Measurements from ENCODE around the gene DENND4A.

DENND4A gene

DNA sequence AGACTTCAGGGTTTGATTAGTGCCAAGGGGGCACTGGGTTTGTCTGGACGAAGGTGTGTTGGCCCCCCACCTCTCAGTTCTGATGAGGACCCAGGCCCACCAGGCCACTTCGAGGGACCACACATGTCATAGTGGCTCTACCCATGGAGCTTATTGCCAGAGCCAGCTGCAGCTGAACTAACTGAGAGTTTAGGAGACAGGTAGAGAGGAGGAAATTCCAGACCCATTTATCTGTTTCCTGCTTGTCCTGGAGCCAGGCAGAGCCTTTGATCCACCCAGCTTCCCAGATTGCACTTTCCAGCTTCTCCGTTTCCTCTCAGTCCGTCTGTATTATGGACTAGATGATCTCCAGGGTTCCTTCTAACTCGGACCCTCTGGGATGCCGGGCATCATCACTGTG lies 149.5 kb downstream of the DENND4A start:
- no peak for TF ChIP-seq ZNF274 (IDR thresholded peaks at IDR 0.05; ENCODE audit: low read depth, low read length)
- H3K4me3 ChIP-seq (ENCODE audit: low read length): no peak overlapping the region

DNA sequence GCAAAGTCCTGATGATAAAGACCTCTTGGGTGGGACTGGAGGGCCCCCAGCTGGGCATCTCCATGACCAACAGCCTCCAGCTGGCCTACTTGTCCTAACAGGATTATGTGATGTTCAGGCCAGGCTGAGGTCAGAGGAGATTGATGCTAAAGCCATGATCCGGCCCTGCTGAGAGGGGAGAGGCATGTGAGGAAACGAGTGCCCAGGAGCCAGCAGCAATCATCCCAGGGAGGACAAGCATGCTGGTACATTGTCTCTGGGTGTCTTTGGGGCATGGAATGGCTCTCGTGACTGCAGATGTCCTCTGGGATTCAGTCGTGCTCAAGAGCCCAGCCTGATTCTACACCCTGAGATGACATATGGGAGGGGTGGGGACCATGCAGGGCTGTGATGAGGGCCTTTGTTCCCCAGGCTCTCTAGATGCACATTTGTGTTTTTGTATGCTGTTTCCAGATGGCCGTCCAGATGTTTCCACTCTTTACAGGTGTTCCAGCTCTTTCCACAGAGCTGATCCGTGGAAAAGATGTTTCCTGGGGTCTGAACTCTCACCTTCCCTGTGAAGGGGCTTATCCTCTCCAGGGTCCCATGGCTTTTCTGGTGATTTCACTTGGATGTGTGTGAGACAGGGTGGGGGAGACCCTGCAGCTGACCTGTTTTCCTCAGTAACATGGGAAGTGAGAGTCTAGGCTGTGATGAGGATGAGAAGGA lies 150.2 kb downstream of the DENND4A start:
- no peak for TF ChIP-seq ZNF274 (IDR thresholded peaks at IDR 0.05; ENCODE audit: low read depth, low read length)

DNA sequence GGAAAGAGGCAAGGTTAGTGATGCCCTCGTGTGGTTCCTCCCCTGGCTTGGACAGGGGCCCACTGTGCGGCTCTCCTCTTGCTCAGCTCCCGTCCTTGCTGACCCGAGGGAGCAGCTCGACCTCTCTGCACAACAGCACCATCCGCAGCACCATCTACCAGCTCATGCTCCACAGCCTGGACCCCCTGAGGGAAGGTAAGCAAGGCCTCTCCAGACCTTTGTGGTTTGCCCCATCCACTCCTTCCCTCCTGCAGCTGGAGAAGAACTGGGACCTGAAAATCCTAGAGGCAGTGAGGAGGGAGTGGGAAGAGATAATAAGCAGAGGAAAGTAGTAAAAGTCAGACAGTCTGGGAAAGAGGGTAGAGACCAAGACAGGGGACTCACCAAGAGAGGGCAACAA lies 152.6 kb downstream of the DENND4A start:
- no peak for TF ChIP-seq ZNF274 (IDR thresholded peaks at IDR 0.05; ENCODE audit: low read depth, low read length)
- H3K4me3 ChIP-seq (ENCODE audit: low read length): no peak overlapping the region

More for the DNA sequence above, 150.2 kb downstream of the DENND4A start:
- no peak overlapping the region for H3K4me3 ChIP-seq (ENCODE audit: low read length)

DNA sequence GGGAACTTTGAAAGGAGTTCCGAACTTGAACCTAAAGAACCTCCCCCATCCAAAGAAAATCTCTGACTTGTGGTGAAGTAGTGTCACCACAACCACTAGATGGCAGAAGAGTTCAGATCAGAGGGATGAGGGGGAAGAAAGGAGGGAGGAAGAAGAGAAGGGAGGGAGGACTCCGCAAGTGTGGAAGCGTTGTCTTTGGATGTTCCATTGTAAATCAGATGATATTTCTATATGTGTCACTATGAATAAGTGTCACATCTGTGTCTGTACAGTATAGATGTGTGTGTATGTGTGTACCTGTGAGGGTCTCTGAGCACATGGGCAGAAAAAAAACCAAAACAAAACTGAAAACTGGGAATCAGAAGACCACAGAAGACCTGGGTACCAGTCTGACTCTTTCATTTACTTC lies 153.4 kb downstream of the DENND4A start:
- no peak overlapping the region for H3K4me3 ChIP-seq (ENCODE audit: low read length)
- TF ChIP-seq ZNF274 (IDR thresholded peaks at IDR 0.05; ENCODE audit: low read depth, low read length): no peak

DNA sequence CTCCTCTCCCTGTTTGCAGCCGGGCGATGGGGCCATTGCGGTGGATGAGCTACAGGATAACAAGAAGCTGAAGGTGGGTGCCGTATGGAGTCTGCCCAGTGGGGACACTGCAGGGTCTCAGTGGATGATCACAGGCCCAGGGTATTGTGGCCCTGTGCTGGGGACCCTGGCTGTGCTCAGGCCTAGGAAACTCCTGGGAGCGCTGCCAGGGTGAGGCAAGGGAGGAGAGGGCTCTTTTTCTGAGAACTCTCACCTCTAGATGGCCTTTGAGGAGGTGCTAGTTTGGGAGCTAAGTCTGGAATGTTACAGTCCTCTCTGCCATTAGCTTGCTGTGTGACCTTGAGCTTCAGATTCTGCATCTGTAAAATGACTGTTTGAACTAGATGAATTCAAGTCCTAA lies 154.0 kb downstream of the DENND4A start:
- H3K4me3 ChIP-seq (ENCODE audit: low read length): no peak overlapping the region
- TF ChIP-seq ZNF274 (IDR thresholded peaks at IDR 0.05; ENCODE audit: low read depth, low read length): no peak

DNA sequence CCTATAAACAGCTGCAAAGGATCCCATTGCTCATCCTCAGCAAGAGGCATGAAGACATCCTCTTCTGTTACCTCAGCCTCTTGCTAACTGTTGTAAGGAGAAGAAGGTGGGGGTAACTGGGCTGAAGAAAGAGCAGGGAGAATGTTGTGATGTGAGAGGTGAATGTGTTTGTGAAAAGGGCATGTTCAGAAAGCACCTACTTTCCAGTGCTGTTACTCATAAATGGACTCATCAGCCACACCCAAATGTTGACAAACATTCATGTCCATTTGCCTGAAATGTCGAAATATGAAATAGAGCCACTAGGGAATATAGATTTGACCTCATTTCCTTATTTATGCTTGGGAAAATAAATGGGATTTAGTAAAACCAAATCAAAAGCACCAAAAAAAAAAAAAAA lies 157.7 kb downstream of the DENND4A start:
- no peak overlapping the region for H3K4me3 ChIP-seq (ENCODE audit: low read length)
- TF ChIP-seq ZNF274 (IDR thresholded peaks at IDR 0.05; ENCODE audit: low read depth, low read length): no peak

DNA sequence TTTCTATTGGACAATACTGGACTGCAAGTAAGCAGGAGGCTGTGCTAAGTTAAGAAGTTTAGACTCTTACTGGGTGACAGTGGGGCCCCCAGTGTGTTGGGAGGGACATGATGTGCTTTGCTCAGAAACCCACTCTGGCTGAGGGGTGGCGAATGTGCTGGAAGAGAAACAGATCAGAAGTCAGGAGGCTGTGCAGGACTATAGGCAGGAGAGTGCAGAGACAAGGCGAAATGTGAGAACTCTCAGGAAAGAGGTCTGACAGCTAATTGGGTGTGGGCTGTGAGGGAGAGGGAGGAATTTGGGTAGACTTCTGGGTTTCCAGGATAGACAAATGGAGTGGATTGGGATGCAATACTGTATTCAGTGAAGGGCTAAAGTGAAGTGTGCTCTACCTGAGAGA lies 158.3 kb downstream of the DENND4A start:
- TF ChIP-seq ZNF274 (IDR thresholded peaks at IDR 0.05; ENCODE audit: low read depth, low read length): no peak
- H3K4me3 ChIP-seq (ENCODE audit: low read length): no peak overlapping the region

DNA sequence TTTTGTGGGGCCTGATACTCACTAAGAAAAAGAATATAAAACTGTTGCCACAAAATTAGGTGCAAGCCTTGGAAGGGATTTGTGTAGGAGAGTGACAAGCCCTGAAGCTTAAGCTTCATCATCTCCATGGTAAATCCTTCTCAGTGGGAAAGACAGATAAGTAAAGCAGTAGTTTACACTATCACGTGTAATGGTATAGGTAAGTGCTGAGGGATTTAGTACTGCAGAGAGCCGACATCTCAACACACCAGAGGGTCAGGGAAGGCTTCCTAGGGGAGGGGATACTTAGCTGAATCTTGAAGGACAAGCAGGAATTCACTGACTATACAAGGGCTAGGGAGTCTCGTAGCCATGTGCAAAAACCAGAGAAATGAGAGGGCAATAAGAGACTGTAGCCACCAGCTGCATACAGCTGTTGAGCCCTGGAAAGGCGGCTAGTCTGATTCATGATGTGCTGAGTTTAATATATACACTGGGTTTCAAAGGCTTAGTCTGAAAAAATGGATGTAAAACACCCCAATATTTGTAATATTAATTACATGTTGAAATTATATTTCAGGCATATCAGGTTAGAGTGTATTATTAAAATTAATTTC lies 159.2 kb downstream of the DENND4A start:
- TF ChIP-seq ZNF274 (IDR thresholded peaks at IDR 0.05; ENCODE audit: low read depth, low read length): no peak
- no peak overlapping the region for H3K4me3 ChIP-seq (ENCODE audit: low read length)

DNA sequence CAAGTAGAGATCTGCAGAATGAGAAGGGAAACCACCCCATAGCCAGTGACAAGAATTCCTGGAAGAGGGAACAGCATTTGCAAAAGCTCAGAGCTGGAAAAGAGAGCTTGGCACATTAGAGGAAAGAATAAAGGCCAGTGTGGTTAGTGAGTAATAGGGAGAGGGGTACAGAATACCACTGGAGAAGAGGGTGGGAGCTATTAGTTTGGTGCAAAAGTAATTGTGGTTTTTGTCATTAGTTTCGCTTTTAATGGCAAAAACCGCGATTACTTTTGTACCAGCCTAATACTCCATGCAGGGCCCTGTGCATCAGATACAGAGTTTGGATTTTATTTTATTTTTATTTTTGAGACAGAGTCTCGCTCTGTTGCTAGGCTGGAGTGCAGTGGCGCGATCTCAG lies 160.6 kb downstream of the DENND4A start:
- H3K4me3 ChIP-seq (ENCODE audit: low read length): peak overlapping the region; percentile 49; the same call in 1 of the 2 replicates
- TF ChIP-seq ZNF274 (IDR thresholded peaks at IDR 0.05; ENCODE audit: low read depth, low read length): no peak

DNA sequence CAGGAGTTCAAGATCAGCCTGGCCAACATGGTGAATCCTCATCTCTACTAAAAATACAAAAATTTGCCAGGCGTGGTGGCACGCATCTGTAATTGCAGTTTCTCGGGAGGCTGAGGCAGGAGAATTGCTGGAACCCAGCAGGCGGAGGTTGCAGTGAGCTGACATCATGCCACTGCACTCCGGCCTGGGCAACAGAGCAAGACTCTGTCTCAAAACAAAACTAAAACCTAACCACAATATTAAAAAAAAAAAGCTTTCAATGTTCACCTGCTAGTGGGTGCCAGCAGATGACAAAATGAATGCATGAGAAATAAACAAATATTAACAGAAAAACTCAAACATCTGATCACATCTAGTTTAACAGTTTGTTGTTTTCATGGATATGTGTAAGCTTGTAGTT lies 161.3 kb downstream of the DENND4A start:
- H3K4me3 ChIP-seq (ENCODE audit: low read length): no peak overlapping the region
- no peak for TF ChIP-seq ZNF274 (IDR thresholded peaks at IDR 0.05; ENCODE audit: low read depth, low read length)

DNA sequence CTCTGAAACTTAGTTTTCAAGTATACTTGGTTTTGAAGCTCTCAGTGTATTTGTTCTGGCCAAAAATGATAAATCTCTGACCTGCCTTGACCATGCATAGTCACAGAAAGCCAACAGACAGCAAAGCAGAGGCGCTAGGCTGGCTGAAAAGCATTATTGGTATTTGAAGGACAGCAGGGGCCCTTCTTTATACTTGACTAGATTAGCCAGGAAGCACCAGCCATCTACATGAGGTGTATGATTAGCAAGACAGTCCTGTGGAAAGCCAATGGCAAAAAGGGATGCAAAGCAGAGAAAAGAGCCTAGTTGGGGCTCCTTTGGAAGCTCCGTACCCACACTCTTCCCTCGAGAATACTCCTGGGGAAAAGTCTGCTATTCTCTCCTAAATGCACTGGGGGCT lies 162.5 kb downstream of the DENND4A start:
- H3K4me3 ChIP-seq (ENCODE audit: low read length): no peak overlapping the region

DNA sequence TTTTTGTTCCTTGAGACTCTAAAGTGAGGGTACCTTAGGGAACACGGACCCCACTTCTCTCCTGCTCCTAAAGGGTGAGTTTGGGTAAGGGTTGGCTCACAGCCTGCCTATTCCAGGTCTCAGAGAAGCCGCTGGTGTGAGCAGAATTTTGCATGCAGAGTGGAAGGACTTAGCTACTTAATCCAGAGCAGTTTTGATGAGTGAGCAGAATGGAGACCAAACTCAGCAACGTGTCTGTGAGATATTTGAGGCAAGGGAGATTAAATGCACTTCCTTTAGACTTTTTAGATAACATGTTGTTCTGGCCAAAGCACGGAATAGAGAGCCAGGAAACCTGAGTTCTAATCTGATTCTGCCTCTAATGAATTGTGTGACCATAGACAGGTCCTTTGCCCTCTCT lies 165.2 kb downstream of the DENND4A start:
- no peak overlapping the region for H3K4me3 ChIP-seq (ENCODE audit: low read length)
- TF ChIP-seq ZNF274 (IDR thresholded peaks at IDR 0.05; ENCODE audit: low read depth, low read length): no peak

More for the DNA sequence above, 162.5 kb downstream of the DENND4A start:
- TF ChIP-seq ZNF274 (IDR thresholded peaks at IDR 0.05; ENCODE audit: low read depth, low read length): no peak

DNA sequence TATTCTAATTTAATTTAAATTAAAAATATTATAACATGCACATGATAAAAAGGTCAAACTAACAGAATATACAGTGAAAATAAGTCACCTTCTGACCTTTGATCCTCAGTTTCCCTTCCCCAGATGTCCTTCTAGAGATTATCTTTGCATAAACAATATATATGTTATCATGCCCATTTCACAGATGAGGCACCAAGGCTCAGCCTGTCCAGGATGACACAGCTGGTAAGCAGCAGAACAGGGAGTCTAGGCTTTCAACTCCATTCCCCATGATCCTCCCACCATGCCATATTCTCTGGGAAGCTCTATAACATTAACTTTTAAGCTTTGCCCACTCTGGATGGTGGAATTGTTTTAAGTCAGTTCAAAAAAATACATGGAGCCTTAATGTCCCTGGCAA lies 169.0 kb downstream of the DENND4A start:
- H3K4me3 ChIP-seq (ENCODE audit: low read length): no peak overlapping the region
- no peak for TF ChIP-seq ZNF274 (IDR thresholded peaks at IDR 0.05; ENCODE audit: low read depth, low read length)

DNA sequence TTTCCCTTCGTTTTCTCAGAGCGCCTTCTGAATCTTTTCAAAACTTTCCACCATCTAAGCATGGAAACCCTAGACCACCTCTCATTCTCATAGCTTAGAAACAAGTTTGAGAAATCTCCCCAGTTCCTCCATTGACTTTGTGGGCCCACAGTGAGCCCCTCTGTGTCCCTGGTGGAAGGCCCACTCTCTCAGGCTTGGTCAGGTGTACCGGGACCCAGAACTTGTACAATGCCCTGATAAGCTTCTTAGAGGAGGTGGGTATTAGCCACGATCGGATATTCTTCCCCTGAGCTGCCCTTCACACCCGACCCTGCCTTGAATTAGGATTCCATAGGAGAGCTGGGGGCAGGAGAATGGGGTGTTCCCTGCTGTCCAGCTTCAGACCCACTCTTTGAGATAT lies 170.5 kb downstream of the DENND4A start, which contains the start of gene SLC24A1:
SLC24A1 (plus strand) TSS at position 301 of the 400 bp plus-strand sequence. CDS start 2,143 bp downstream, outside the sequence.
- no peak for TF ChIP-seq ZNF274 (IDR thresholded peaks at IDR 0.05; ENCODE audit: low read depth, low read length)
- H3K4me3 ChIP-seq (ENCODE audit: low read length): no peak within 1 kb of the TSS

DNA sequence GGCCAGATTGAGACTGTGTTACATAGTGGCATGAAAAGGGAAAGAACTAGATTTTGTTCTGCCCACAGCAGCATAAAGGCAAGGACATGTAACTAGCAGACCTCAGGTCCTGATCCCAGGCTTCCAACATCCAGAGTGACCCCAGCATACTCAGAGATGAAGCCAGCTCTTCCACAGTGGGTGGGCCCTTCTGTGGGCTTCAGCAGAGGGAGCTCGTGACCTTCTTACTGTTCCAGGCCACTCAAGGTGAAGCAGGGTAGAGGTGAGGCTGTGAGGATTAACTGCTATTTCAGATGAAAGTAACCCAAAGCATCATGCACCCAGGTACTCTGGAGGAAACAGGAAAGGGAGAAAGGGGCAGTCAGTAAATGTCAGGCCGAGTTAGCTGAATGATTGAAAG lies 171.3 kb downstream of the DENND4A start:
- no peak for TF ChIP-seq ZNF274 (IDR thresholded peaks at IDR 0.05; ENCODE audit: low read depth, low read length)
- H3K4me3 ChIP-seq (ENCODE audit: low read length): no peak overlapping the region

Measured in GM08714 (cell line).